HUES48 (cell line): ENCODE results near the gene UMAD1.

Experiments used
- H3K27ac ChIP-seq: one replicate; pipeline ENCODE4 v1.7.0; 2013; ENCODE audit warnings: low read depth, low read length, inconsistent platforms
- H3K27me3 ChIP-seq: 2 replicates; pipeline ENCODE4 v1.6.1; 2013; ENCODE audit warnings: mild to moderate bottlenecking, low read length; ENCODE audit not compliant: control insufficient read depth, insufficient read depth
- H3K36me3 ChIP-seq: 2 replicates; pipeline ENCODE4 v1.6.1; 2013; ENCODE audit warnings: low read length; ENCODE audit not compliant: control insufficient read depth, insufficient read depth
- H3K4me1 ChIP-seq: 2 replicates; pipeline ENCODE4 v1.6.1; 2013; ENCODE audit warnings: mild to moderate bottlenecking, low read length; ENCODE audit not compliant: control insufficient read depth, insufficient read depth
- H3K4me3 ChIP-seq: 2 replicates; pipeline ENCODE4 v1.5.1; 2013; ENCODE audit warnings: mild to moderate bottlenecking, low read depth, low read length
- H3K9ac ChIP-seq: 2 replicates; pipeline ENCODE4 v1.6.1; 2013; ENCODE audit warnings: mild to moderate bottlenecking, low read depth, low read length, moderate library complexity
- H3K9me3 ChIP-seq: 2 replicates; pipeline ENCODE4 v1.6.1; 2013; ENCODE audit warnings: low read length; ENCODE audit not compliant: control insufficient read depth, insufficient read depth

Gene UMAD1

GRCh38 chr7:7786595-7786994 lies 146.0 kb downstream of the UMAD1 start:
- Histone ChIP-seq H3K27ac (no peak overlapping the region), H3K4me3 (no peak overlapping the region), H3K27me3 (no peaks in the 10 kb centered on the region)

GRCh38 chr7:7789551-7789988 lies 149.0 kb downstream of the UMAD1 start:
- no peaks in the 10 kb centered on the region for H3K36me3 ChIP-seq
- no peak overlapping the region for H3K9ac ChIP-seq
- H3K4me1 ChIP-seq, result peaks cover 32% of the 10 kb centered on the region
- no peaks in the 10 kb centered on the region for H3K27me3 ChIP-seq
- H3K4me3 ChIP-seq, result no peak overlapping the region
- H3K27ac ChIP-seq, result no peak overlapping the region
- no peaks in the 10 kb centered on the region for H3K9me3 ChIP-seq

More at GRCh38 chr7:7786595-7786994, 146.0 kb downstream of the UMAD1 start:
- Histone ChIP-seq H3K36me3 (no peaks in the 10 kb centered on the region), H3K9me3 (no peaks in the 10 kb centered on the region), H3K9ac (no peak overlapping the region), H3K4me1 (peaks cover 5% of the 10 kb centered on the region; the same call in 1 of the 2 replicates)

GRCh38 chr7:7790041-7790741 lies 149.6 kb downstream of the UMAD1 start:
- Histone ChIP-seq H3K36me3 (no peaks in the 10 kb centered on the region), H3K4me1 (peaks cover 34% of the 10 kb centered on the region), H3K27ac (no peak overlapping the region), H3K27me3 (no peaks in the 10 kb centered on the region), H3K4me3 (no peak overlapping the region), H3K9ac (no peak overlapping the region), H3K9me3 (no peaks in the 10 kb centered on the region)

- Histone ChIP-seq H3K4me1 (peaks cover 42% of the 10 kb centered on the region), H3K4me3 (no peak overlapping the region), H3K9ac (no peak overlapping the region), H3K27ac (no peak overlapping the region), H3K36me3 (no peaks in the 10 kb centered on the region), H3K27me3 (no peaks in the 10 kb centered on the region), H3K9me3 (no peaks in the 10 kb centered on the region)
Measured at GRCh38 chr7:7791523-7791922, 151.0 kb downstream of the UMAD1 start.

GRCh38 chr7:7792056-7792455 lies 151.5 kb downstream of the UMAD1 start:
- Histone ChIP-seq H3K36me3 (no peaks in the 10 kb centered on the region), H3K4me3 (no peak overlapping the region), H3K27me3 (no peaks in the 10 kb centered on the region), H3K9me3 (no peaks in the 10 kb centered on the region), H3K9ac (no peak overlapping the region), H3K27ac (no peak overlapping the region), H3K4me1 (peaks cover 42% of the 10 kb centered on the region)

- peak overlapping the region; percentile 89 for H3K27ac ChIP-seq
- peaks cover 42% of the 10 kb centered on the region for H3K4me1 ChIP-seq
- H3K9ac ChIP-seq, result no peak overlapping the region
Measured at GRCh38 chr7:7793249-7793648, 152.7 kb downstream of the UMAD1 start.

GRCh38 chr7:7793921-7794320 lies 153.4 kb downstream of the UMAD1 start:
- Histone ChIP-seq H3K9me3 (no peaks in the 10 kb centered on the region), H3K27me3 (no peaks in the 10 kb centered on the region), H3K4me1 (peaks cover 40% of the 10 kb centered on the region), H3K36me3 (no peaks in the 10 kb centered on the region), H3K4me3 (no peak overlapping the region), H3K9ac (no peak overlapping the region), H3K27ac (peak overlapping the region; percentile 89)

More at GRCh38 chr7:7793249-7793648, 152.7 kb downstream of the UMAD1 start:
- Histone ChIP-seq H3K9me3 (no peaks in the 10 kb centered on the region), H3K36me3 (no peaks in the 10 kb centered on the region), H3K27me3 (no peaks in the 10 kb centered on the region), H3K4me3 (no peak overlapping the region; the same call in 1 of the 2 replicates)

GRCh38 chr7:7795203-7795602 lies 154.7 kb downstream of the UMAD1 start:
- Histone ChIP-seq H3K4me1 (peaks cover 38% of the 10 kb centered on the region), H3K27ac (peak overlapping the region; percentile 57), H3K9ac (no peak overlapping the region), H3K27me3 (no peaks in the 10 kb centered on the region), H3K9me3 (no peaks in the 10 kb centered on the region), H3K36me3 (no peaks in the 10 kb centered on the region), H3K4me3 (no peak overlapping the region)

- H3K27me3 ChIP-seq, result no peaks in the 10 kb centered on the region
- H3K4me3 ChIP-seq, result no peak overlapping the region
- peak overlapping the region; percentile 57 for H3K27ac ChIP-seq
- peaks cover 40% of the 10 kb centered on the region for H3K4me1 ChIP-seq
- H3K36me3 ChIP-seq, result no peaks in the 10 kb centered on the region
- H3K9ac ChIP-seq, result no peak overlapping the region
- no peaks in the 10 kb centered on the region for H3K9me3 ChIP-seq
Measured at GRCh38 chr7:7795630-7796121, 155.1 kb downstream of the UMAD1 start.

GRCh38 chr7:7798510-7798909 lies 158.0 kb downstream of the UMAD1 start:
- no peaks in the 10 kb centered on the region for H3K27me3 ChIP-seq

GRCh38 chr7:7799138-7799537 lies 158.6 kb downstream of the UMAD1 start:
- Histone ChIP-seq H3K4me3 (no peak overlapping the region), H3K9me3 (no peaks in the 10 kb centered on the region), H3K27ac (no peak overlapping the region), H3K27me3 (no peaks in the 10 kb centered on the region), H3K4me1 (peaks cover 28% of the 10 kb centered on the region), H3K36me3 (no peaks in the 10 kb centered on the region), H3K9ac (no peak overlapping the region)

More at GRCh38 chr7:7798510-7798909, 158.0 kb downstream of the UMAD1 start:
- Histone ChIP-seq H3K4me1 (peaks cover 29% of the 10 kb centered on the region), H3K4me3 (no peak overlapping the region), H3K36me3 (no peaks in the 10 kb centered on the region), H3K9me3 (no peaks in the 10 kb centered on the region), H3K27ac (no peak overlapping the region), H3K9ac (no peak overlapping the region)
